ENCODE measurements around the gene BAD. TPM values are rescaled to one million over a fixed set of nuclear protein-coding genes. Genes with fewer than 3 reads are reported as not detected.

Gene BAD
- total RNA-seq, 1 donor from 2014 or later = 121 TPM

DNA sequence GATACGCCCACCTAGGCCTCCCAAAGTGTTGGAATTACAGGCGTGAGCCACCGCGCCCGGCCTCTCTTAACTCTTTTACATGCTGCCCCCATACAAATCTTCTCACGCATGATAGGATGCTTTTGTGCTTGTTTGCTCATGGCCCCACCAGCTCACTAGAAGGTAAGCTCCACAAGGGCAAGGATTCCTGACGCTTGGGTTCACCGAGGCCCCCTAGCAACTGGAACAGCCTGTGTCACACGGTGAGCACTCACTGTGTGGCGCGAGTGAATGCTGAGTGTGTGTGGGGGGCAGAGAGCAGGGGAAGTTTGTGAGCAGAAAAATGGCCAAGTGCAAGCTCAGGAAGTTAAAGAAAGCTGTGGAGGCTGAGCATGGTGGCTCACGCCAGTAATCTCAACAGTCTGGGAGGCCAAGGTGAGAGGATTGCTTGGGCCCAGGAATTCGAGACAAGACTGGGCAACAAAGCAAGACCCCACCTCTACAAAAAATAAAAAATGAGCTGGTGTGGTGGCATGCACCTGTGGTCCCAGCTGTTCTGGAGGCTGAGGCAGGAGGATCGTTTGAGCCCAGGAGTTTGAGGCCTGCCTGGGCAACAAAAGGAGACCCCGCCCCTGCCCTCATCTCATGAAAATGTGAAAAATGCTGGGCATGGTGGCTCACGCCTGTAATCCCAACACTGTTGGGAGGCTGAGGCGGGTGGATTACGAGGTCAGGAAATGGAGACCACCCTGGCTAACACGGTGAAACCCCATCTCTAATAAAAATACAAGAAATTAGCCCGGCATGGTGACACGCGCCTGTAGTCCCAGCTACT, 2.3 kb downstream of the BAD start:
- no peak for DNase-seq (ENCODE audit: extremely low read depth, low read depth, low spot score)

DNA sequence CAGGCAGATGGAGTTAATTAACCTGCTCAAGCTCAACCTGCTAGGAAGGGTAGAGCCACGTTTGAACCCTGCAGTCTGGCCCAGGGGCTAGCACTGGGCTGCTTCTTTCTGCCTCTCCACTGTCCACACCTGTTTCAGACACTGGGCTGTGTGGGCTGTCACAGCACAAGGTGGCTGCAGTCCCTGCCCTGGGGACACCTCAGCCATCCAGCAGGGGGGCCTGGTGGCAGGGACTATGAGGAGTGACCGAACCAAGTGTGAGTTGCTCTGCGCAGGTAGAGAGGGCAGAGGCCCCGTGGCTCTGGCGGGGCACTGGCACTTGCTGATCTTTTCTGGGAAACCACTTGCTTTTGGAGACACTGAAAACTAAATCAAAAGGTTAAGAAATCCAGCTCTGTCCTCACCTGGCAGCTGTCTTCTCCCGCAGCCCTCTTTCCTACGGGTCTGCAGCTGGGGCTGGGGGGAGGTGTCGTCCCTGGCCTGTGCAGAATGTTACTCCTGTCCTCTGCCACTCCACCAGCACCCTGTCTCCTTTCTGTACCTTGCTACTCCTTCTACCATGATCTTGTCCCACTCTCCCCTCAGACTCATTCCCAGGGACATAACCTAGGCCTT, 5.8 kb downstream of the BAD start:
- no peak for DNase-seq (ENCODE audit: extremely low read depth, low read depth, low spot score)

DNA sequence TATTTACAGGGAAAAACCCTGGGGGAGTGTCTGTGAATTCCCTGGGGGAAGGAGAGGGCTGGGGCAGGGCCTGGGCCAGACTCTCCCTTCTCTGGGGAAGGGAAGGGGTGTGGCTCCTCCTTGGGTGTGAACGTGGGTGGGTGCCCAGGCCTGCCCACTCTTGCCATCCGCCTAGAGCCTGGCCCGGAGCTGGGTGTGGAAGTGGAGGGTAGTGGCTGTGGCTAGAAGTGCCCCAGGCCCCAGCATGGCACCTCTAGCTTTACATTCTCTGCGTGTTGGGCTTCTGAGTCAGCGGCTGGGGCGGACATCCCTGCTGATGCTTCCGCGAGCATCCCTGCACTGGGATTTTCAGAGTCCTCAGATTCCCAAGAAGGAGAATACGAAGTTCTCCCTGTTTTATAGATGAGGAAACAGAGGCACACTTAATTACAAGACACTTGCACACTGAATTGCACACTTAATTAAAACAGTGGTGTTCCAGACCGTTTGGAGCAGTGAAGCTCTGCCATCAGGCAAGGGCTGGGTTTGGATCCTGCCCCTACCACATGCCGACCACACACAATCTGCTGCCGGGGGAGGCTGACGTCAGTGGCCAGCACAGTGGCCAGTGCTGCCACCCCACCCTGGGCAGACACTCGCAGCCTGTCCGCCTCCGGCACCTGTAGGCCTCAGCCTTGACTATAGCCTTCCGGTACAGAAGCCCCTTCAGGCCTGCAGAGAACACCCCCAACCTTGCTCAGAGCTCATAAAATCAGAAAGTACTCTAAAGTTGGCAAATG, 7.6 kb downstream of the BAD start:
- DNase-seq (ENCODE audit: extremely low read depth, low read depth, low spot score) = no peak

DNA sequence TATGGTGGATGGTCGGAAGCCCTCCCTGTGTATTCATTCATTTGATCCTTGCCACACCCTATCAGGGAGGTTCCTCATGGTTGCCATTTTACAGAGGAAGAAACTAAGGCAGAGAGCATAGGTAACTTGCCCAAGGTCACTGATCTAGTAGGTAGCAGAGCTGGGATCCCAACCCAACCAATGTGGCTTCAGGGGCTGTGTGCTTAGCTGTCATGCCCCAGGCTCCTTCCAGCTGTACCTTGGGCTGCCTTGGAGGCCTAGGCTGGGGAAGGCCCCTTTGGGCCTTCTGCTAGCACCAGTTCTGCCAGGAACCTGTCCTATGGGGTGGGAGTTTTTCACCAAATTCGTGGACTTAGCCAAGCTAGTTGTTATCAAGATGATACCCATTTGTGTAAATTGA, 8.6 kb downstream of the BAD start:
- DNase-seq (ENCODE audit: extremely low read depth, low read depth, low spot score) = no peak

DNA sequence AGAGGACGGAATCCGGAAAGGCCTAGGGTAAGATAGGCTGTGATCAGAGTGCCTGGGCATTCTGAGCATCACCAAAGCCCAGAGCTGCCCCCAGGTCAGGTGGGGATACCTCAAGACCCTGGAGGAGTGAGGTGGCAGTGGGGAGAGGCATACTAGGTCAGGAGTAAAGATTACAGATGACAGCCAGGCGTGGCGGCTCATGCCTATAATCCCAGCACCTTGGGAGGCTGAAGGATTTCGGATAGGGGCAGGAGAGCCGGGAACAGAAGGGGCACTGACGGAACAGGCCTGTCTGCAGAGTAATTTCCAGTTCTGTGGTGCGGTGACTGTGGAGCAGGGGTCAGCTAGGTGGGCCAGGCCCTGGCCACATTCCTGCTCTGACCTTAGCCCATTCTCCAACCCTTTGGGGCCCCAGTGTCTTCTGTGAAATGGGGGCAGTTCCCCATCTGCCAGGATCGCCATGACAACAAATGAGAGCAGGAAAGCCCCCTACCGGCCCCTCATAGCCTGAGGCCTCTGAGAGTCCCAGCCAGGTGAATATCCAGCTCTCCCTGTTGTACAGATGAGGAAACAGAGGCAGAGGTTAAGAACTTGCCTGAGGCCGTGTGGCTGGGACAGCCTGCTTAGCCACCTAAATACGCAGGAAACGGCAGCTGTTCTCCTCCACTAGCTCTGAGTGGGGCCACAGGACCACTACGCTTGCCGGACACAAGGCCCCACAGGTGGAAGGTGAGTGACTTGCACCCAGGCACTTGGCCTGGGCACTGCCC, 9.2 kb downstream of the BAD start:
- no peak for DNase-seq (ENCODE audit: extremely low read depth, low read depth, low spot score)

DNA sequence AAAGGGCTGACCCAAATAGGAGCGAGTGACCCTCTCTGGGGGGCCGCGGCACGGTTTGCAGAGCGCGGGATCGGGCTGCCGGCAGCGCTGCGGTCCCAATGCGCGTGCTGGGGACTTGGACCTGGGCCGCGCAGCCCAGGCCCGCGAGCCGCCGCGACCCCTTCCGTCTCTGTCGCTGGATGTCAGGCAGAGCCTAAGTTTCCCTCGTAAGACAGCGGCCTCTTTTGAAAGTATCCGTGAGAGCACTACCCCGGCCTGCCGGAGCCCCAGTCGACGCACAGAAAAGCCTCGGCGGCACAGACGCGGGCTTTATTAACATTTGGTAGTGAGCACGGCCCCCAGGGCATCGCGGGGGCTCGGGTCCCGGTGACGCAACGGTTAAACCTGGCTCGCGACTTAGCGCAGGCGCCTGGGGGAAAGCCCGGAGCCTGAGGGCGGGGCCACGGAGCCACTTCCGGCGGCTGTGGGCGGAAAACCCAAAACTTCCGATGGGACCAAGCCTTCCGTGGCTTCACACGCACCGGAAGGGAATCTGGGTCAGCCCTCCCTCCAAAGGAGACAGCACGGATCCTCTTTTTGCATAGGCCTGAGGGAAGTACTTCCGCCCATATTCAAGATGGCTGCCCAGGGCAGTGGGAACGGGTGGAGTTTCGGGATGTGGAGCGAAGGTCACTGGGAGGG, 14.8 kb downstream of the BAD start:
- DNase-seq (ENCODE audit: extremely low read depth, low read depth, low spot score) = peak; percentile 95

DNA sequence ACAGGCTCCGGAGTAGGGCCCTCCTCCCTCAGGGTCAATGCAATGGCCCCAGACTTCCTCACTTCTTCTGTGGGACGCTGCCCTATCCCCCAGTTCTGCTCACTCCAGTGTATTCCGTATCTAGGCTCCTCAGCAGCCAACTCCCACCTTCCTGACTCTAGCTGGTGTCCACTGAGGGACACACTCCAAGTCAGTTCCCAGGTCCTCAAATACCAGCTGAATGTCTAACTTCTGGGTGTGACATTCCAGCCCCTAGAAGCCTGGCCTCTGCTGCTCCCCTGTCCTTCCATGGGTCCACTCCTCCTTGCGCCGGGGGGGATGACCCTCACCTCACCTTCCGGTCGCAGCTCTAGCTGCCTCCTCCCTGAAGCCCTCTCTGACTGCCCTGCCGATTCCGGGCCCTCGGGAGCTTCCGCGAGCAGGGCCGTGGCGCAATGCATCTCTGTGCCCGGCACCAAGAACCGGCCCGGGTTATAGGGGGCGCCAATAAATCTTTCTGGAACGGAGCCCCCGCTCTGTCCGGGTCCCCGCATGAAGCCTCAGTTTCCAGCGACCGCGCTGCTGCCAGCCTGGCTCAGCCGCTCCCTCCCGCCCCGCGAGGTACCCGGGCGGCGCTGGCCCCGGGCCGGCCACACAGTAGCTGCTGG, 15.4 kb downstream of the BAD start:
- no peak for DNase-seq (ENCODE audit: extremely low read depth, low read depth, low spot score)

DNA sequence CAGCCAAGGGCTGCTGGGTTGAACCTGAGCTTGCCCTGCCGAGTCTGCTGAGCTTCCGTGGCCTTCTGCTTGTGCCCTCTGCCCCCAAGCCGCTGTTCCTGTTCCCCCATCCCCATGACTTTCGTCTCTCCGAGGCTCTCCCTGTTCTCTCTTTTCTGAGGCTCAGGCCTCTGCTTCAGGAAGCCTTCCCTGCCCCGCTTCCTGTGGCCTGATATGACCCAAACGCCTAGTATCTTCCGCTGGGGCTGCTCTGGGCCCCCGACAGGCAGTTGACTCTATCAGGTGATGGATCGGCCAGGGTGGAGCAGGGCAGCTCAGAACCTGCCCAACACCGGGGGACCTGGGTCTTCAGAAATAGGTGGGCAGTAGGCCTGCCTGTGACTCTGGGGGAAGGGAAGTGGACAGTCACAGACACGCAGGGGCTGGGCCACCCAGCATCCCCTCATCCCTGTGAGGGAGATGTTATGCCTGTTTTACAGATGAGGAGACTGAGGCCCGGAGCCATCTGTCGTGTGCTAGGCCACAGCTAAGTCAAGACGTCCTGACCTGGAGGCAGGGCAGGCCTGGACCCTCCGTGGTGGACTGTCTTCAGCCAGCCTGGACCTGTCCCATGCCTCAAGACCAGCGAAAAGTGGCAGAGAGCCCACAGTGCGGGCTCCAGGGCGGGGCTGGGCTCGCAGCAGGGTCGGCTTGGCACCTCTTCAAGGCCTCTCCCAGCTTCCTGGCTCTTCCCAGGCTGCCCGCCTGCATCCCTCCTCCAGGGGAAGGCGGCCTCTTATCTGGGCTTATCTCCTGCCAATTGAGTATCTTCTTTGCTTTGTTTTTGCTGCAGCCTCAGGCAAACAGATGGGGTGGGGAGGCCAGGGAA, 16.2 kb downstream of the BAD start:
- no peak for DNase-seq (ENCODE audit: extremely low read depth, low read depth, low spot score)

DNA sequence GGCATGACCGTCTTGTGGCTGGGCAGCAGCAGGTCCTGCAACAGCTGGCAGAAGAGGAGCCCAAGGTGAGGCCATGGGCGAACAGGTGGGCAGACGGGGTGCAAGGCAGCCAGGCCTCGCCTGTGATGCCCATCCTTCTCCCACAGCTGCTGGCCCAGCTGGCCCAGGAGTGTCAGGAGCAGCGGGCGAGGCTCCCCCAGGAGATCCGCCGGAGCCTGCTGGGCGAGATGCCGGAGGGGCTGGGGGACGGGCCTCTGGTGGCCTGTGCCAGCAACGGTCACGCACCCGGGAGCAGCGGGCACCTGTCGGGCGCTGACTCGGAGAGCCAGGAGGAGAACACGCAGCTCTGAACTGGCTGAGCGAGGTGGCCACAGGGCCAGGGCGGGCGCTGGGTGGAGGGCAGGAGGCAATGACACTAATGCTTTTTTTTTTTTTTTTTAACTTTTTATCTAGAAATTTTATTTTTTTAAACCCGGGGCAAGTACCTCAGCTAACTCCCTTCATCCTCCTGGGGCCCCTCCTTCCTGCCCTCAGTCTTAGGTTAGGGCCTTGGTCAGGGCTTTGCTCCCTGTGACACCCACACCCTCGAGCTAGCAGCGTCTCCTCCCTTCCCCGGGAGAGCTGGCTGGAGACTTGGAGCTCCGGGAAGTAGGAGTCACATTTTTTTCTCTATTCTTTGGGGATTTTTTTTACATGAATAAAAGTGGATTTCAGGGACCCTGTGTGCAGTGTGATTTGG, 17.1 kb downstream of the BAD start:
- DNase-seq (ENCODE audit: extremely low read depth, low read depth, low spot score) = no peak

DNA sequence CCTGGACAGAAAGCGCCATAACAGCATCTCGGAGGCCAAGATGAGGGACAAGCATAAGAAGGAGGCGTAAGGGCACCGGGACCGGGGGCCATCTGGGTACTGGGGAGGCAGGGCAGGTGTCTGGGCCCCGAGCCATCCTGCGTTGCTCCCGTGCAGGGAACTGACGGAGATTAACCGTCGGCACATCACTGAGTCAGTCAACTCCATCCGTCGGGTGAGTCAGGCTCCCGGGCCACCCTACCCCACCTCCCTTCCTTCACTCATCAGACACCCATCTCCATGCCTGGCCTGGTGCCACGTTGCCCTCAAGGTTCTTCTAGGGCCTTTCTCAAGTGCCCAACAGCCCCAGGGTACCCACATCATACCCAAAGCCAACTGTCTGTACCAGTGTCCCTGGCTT, 18.1 kb downstream of the BAD start:
- no peak for DNase-seq (ENCODE audit: extremely low read depth, low read depth, low spot score)

DNA sequence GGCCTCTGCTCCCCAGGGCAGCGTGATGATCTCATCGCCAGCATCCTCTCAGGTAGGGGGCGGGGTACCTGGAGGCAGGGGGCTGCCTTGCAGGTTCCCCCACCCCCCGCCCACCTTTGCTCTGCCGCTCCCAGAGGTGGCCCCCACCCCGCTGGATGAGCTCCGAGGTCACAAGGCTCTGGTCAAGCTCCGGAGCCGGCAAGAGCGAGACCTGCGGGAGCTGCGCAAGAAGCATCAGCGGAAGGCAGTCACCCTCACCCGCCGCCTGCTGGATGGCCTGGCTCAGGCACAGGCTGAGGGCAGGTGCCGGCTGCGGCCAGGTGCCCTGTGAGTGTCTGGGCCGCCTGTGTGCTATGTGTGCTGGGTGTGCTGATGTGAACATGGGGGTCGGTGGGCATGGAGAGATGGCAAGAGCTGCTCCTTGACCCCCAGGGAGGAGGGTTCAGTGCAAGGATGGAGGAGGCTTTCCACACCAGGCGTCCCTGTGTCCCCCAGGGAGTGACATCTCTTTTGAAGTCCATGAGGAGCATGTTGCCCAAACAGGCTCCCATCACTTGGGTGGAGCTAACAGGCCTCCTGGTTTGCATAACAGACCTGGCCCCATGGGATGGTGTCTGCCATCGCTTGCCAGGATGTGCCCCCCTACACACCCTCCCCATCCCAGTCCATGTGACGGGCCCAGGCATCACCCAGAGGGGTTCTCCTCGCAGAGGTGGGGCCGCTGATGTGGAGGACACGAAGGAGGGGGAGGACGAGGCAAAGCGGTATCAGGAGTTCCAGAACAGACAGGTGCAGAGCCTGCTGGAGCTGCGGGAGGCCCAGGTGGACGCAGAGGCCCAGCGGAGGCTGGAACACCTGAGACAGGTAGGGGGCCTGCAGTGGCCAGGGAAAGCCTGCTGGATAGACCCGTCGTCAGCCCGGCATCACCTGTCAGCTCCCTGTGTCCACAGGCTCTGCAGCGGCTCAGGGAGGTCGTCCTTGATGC, 19.0 kb downstream of the BAD start:
- no peak for DNase-seq (ENCODE audit: extremely low read depth, low read depth, low spot score)

DNA sequence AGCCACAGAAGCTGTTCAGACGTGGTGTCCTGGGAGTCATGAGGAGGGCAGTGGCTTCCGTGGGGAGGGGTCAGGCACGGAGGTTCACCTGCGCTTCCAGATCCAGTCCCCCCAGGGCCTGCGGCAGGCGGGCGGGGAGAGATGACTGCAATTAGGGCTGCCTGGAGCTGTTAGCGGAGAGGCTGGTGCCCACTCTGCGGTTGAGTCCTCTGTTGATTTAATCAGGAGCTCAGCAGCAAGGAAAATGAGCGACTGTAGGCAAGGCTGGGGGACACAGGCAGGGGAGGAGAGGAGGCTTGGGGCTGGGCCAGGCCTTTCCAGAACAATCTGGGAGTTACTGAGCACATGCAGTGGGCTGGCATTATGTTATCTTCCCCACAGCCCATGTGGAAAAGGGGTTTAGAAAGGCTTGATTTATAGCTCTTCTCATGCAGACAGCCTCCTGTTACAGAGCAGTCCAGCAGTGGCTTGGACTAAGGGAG, 20.1 kb downstream of the BAD start:
- DNase-seq (ENCODE audit: extremely low read depth, low read depth, low spot score) = no peak

DNA sequence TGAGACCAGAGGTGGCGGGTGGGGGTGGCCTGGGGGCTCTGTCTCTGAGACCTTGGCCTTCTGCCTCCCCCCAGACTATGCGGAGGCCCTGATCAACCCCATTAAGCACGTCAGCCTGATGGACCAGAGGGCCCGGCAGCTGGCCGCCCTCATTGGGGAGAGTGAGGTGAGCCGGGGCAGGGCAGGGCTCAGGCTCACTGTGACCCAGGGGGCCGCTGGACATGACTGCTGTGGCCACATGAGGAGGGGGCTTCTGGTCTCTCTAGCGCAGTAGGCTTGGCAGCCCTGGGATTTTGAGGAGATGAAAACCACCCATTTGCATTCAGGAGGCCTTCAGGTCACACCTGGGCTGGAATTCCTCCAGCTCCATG, 20.5 kb downstream of the BAD start:
- DNase-seq (ENCODE audit: extremely low read depth, low read depth, low spot score) = no peak

DNA sequence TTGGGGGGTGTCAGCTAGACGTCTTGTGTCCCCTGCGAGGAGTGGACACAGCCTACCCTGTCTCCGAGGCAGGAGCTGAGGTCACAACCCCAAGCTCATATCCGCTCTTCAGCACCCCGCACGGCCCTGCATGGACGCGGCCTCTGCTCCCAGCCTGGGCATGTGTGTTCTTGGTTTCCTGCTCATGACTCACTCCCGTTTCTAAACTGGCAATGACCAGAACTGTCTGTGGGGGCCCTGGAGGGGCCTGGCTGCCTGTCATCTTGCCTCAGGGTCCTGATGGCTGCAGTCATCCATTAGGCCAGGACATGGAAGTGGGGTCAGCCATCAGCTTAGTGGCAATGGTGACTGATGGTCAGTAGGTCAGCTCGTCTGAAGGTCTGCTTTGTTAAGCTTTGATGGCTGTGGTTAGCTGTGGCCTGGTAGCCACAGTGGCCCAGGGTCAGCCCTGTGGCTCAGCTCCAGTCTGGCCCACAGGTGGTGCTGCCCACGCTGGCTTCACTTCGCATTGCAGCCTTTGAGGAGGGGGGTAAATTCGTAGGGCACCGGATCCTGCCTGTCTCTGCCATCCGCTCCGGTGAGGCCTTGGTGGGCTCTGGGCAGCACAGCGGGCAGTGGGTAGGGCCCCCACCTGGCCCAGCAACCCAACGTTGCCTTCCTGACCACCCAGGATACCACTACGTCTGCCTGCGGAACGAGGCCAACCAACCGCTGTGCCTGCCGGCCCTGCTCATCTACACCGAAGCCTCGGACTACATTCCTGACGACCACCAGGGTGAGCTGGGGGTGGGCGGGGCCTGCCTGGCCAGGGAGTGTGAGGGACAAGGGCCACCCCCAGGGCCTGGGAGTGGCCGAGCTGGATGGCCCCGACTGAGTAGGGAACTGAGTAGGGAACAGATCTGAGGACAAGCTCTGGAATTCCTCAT, 21.2 kb downstream of the BAD start:
- DNase-seq (ENCODE audit: extremely low read depth, low read depth, low spot score) = no peak

DNA sequence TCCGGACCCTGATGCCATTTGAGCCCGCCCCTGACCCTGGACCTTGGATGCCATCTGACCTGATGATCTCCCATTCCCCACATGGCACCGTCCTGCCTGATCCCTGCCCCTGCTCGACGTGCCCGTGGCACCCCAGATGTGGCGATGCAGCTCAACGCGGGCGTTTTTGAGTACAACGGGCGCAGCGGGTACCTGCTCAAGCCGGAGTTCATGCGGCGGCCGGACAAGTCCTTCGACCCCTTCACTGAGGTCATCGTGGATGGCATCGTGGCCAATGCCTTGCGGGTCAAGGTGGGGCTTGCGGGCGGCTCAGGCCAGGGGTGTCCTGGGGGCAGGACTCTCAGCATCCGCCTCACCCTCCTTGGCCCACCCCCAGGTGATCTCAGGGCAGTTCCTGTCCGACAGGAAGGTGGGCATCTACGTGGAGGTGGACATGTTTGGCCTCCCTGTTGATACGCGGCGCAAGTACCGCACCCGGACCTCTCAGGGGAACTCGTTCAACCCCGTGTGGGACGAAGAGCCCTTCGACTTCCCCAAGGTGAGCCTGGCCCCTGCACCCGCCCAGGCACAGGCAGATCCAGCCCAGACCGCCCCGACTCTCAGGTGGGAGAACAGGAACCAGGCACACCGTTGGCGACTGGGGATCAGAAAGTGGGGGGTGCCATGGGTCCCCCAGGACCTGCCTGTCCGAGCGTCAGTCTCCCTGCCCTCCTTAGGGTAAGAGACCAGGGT, 22.0 kb downstream of the BAD start:
- DNase-seq (ENCODE audit: extremely low read depth, low read depth, low spot score) = no peak

Data from glomerular endothelial cell (primary cell).